Neural cell (in vitro differentiated cells): Measurements from ENCODE around the gene ZMAT5. TPM values are rescaled to one million over a fixed set of nuclear protein-coding genes. Genes with fewer than 3 reads are reported as not detected.

ENCODE experiments used
- H2AFZ ChIP-seq: fragments of 200-600, 300-800 bp; sonication (generic), shearing (Covaris generic); 2 replicates; pipeline ENCODE4 v1.6.0; 2014; ENCODE audit warnings: low read depth, mild to moderate bottlenecking, antibody characterized with exemption, low read length, moderate library complexity
- H3F3A ChIP-seq: fragments of 200-600 bp; shearing (Covaris generic); 2 replicates; pipeline ENCODE4 v1.6.1; 2016; ENCODE audit warnings: mild to moderate bottlenecking, moderate library complexity, mixed read lengths, antibody characterized with exemption, low read length; ENCODE audit not compliant: insufficient read depth, poor library complexity, severe bottlenecking
- H3K27ac ChIP-seq: fragments of 200-600, 300-800 bp; sonication (generic), shearing (Covaris generic); 2 replicates; pipeline ENCODE4 v1.5.1; 2014; ENCODE audit warnings: mild to moderate bottlenecking, low read length, moderate library complexity
- H3K27me3 ChIP-seq: fragments of 300-800, 200-600 bp; sonication (generic), shearing (Covaris generic); 2 replicates; pipeline ENCODE4 v1.6.0; 2014; ENCODE audit warnings: mild to moderate bottlenecking, low read depth, low read length, moderate library complexity; ENCODE audit not compliant: insufficient read depth
- H3K36me3 ChIP-seq: fragments of 300-800, 200-600 bp; sonication (generic), shearing (Covaris generic); 2 replicates; pipeline ENCODE4 v1.5.1; 2014; ENCODE audit warnings: mild to moderate bottlenecking, antibody characterized with exemption, low read length, moderate library complexity; ENCODE audit not compliant: insufficient read depth
- H3K4me2 ChIP-seq: fragments of 300-800, 200-600 bp; sonication (generic), shearing (Covaris generic); 2 replicates; pipeline ENCODE4 v1.6.0; 2014; ENCODE audit warnings: mild to moderate bottlenecking, low read length
- H3K4me3 ChIP-seq: fragments of 300-800, 200-600 bp; sonication (generic), shearing (Covaris generic); 2 replicates; pipeline ENCODE4 v1.5.1; 2014; ENCODE audit warnings: mild to moderate bottlenecking, low read length, moderate library complexity
- H3K79me2 ChIP-seq: fragments of 200-600 bp; shearing (Covaris generic); replicated peaks from 2 replicates; pipeline ENCODE4 v1.6.0; 2014; ENCODE audit warnings: mild to moderate bottlenecking, low read length, moderate library complexity; ENCODE audit not compliant: insufficient read depth
- H3K9ac ChIP-seq: fragments of 300-800, 200-600 bp; sonication (generic), shearing (Covaris generic); 2 replicates; pipeline ENCODE4 v1.6.1; 2016; ENCODE audit warnings: mild to moderate bottlenecking, low read length, mixed read lengths
- H3K9me2 ChIP-seq: fragments of 200-600 bp; shearing (Covaris generic); 2 replicates; pipeline ENCODE4 v1.6.1; 2016; ENCODE audit warnings: mild to moderate bottlenecking, low read length, mixed read lengths; ENCODE audit not compliant: insufficient read depth
- H3K9me3 ChIP-seq: fragments of 200-600, 300-800 bp; sonication (generic), shearing (Covaris generic); 2 replicates; pipeline ENCODE4 v1.6.1; 2016; ENCODE audit warnings: mild to moderate bottlenecking, mixed run types, low read length, moderate library complexity, mixed read lengths
- H4K20me1 ChIP-seq: fragments of 200-600 bp; shearing (Covaris generic); 2 replicates; pipeline ENCODE4 v1.6.1; 2016; ENCODE audit warnings: mild to moderate bottlenecking, mixed run types; ENCODE audit not compliant: insufficient read depth
- CTCF ChIP-seq: fragments of 450-650 bp; IDR thresholded peaks from 2 replicates; pipeline ENCODE4 v1.5.1; 2014; ENCODE audit warnings: antibody characterized with exemption, mild to moderate bottlenecking, moderate library complexity; ENCODE audit not compliant: poor library complexity, severe bottlenecking
- EP300 ChIP-seq: fragments of 450-650 bp; conservative IDR thresholded peaks from 2 replicates; pipeline ENCODE4 v1.6.1; 2014; ENCODE audit warnings: antibody characterized with exemption, mild to moderate bottlenecking, moderate library complexity; ENCODE audit not compliant: poor library complexity, severe bottlenecking
- EZH2 ChIP-seq: fragments of 200-600, 300-800 bp; shearing (Covaris generic), sonication (generic); IDR thresholded peaks from 2 replicates; pipeline ENCODE4 v1.6.1; 2014; ENCODE audit warnings: antibody characterized with exemption, low read length, borderline replicate concordance, mild to moderate bottlenecking; ENCODE audit not compliant: insufficient read depth, poor library complexity, severe bottlenecking
- MXI1 ChIP-seq: fragments of 450-650 bp; conservative IDR thresholded peaks from 2 replicates; pipeline ENCODE4 v1.6.1; 2014; ENCODE audit warnings: antibody characterized with exemption, mild to moderate bottlenecking; ENCODE audit not compliant: poor library complexity, severe bottlenecking
- POLR2AphosphoS5 ChIP-seq: IDR thresholded peaks from 2 replicates; pipeline ENCODE4 v1.6.1; 2012
- RAD21 ChIP-seq: fragments of 450-650 bp; conservative IDR thresholded peaks from 2 replicates; pipeline ENCODE4 v1.6.1; 2014; ENCODE audit warnings: antibody characterized with exemption, mild to moderate bottlenecking, moderate library complexity
- REST ChIP-seq: IDR thresholded peaks from 2 replicates; pipeline ENCODE4 v1.6.1; 2012; ENCODE audit warnings: borderline replicate concordance
- SMC3 ChIP-seq: fragments of 450-650 bp; conservative IDR thresholded peaks from 2 replicates; pipeline ENCODE4 v1.6.1; 2014; ENCODE audit warnings: antibody characterized with exemption, mild to moderate bottlenecking, moderate library complexity; ENCODE audit not compliant: poor library complexity
- TAF1 ChIP-seq: IDR thresholded peaks from 2 replicates; pipeline ENCODE4 v1.6.1; 2012; ENCODE audit warnings: low read depth
- polyA plus RNA-seq: library from polyadenylated mRNA; depleted of rRNA; stranded (reverse); fragments of >200 nt; gene quantifications from 2 replicates; pipeline ENCODE4 v1.2.3, GENCODE V29; 2014

ZMAT5 gene
- polyA plus RNA-seq, 1 donor from 2014 or later = 54.9 TPM

- Histone ChIP-seq H2AFZ (no peak overlapping the region), H3K36me3 (no peaks in the 10 kb centered on the region), H3K79me2 (no peaks in the 10 kb centered on the region), H3K9ac (no peak overlapping the region), H3K9me3 (no peaks in the 10 kb centered on the region), H4K20me1 (no peaks in the 10 kb centered on the region), H3K27me3 (no peaks in the 10 kb centered on the region), H3K27ac (no peak overlapping the region), H3F3A (no peaks in the 10 kb centered on the region), H3K9me2 (no peaks in the 10 kb centered on the region), H3K4me3 (no peak overlapping the region), H3K4me2 (no peak overlapping the region)
- TF ChIP-seq EP300 (no peak), RAD21 (no peak), SMC3 (no peak), MXI1 (no peak), POLR2AphosphoS5 (no peak), TAF1 (no peak), EZH2 (no peak), REST (no peak), CTCF (no peak)
Observed at GRCh38 chr22:29742326-29742725, 24.5 kb downstream of the ZMAT5 start.

GRCh38 chr22:29741926-29742325, 24.9 kb downstream of the ZMAT5 start:
- H3K27me3 ChIP-seq = no peaks in the 10 kb centered on the region
- no peak overlapping the region for H3K27ac ChIP-seq
- no peak overlapping the region for H3K4me2 ChIP-seq
- no peaks in the 10 kb centered on the region for H4K20me1 ChIP-seq
- H3K9me2 ChIP-seq = no peaks in the 10 kb centered on the region
- H2AFZ ChIP-seq = no peak overlapping the region
- H3F3A ChIP-seq = no peaks in the 10 kb centered on the region
- H3K4me3 ChIP-seq = no peak overlapping the region
- H3K9me3 ChIP-seq = no peaks in the 10 kb centered on the region
- H3K36me3 ChIP-seq = no peaks in the 10 kb centered on the region
- H3K9ac ChIP-seq = no peak overlapping the region
- TF ChIP-seq TAF1 (no peak), RAD21 (no peak), CTCF (no peak), POLR2AphosphoS5 (no peak), MXI1 (no peak), SMC3 (no peak), EP300 (no peak)
- no peaks in the 10 kb centered on the region for H3K79me2 ChIP-seq
